Mucosa of descending colon (tissue), 3 donors: Measurements from ENCODE around the gene OSR1. TPM values are rescaled to one million over a fixed set of nuclear protein-coding genes. Genes with fewer than 3 reads are reported as not detected.

Experiments used
- ATAC-seq: fragments of 200-7000 bp; cut with Tn5 transposase; one replicate; pipeline ENCODE4 v1.9.1; 2020; ENCODE audit warnings: mild to moderate bottlenecking, moderate library complexity
- DNase-seq, 3 donors: peaks; one replicate each; pipeline ENCODE4 v3.0.0-alpha.2; 2020
- H3K36me3 ChIP-seq: fragments of 200-600 bp; one replicate; pipeline ENCODE4 v1.8.0; 2021; ENCODE audit warnings: low read depth, mild to moderate bottlenecking
- H3K4me1 ChIP-seq: fragments of 200-600 bp; one replicate; pipeline ENCODE4 v1.8.0; 2021; ENCODE audit warnings: low read depth, mild to moderate bottlenecking
- H3K4me3 ChIP-seq: fragments of 200-600 bp; one replicate; pipeline ENCODE4 v1.8.0; 2021; ENCODE audit warnings: mild to moderate bottlenecking
- H3K9me3 ChIP-seq: fragments of 200-600 bp; one replicate; pipeline ENCODE4 v1.8.0; 2021; ENCODE audit warnings: mild to moderate bottlenecking
- intact Hi-C, 2 donors: fragments of 100-400 bp; cut with DNase I in 1 of 2; cut with micrococcal nuclease in 1 of 2; formaldehyde crosslinking; loops; one replicate each; pipeline versions ENCODE4 v1.11.0 to v1.11.1; 2022; cut with DNase I, micrococcal nuclease
- total RNA-seq, 3 donors: library from RNA; stranded (reverse); fragmentation: NEBNext Ultra II Directional in 2 of 3; extraction: Animal tissue kit (Norgen Biotek cat#: 25700) in 2 of 3; gene quantifications; one replicate each; pipeline versions ENCODE4 v1.2.1 to v1.2.4, GENCODE V29; 2021 to 2023
- TF ChIP-seq, protein P1 (sequence below): fragments of 200-600 bp; IDR thresholded peaks from one replicate; pipeline ENCODE4 v1.8.0; 2022; ENCODE audit warnings: antibody characterized with exemption, mild to moderate bottlenecking
- donor health status: DM: no; HTN: no; CAD: no; lungs with moderate emphysema.
- donor health status: DM: no; HTN: no; CAD: no.
- donor health status: DM: no; HTN: yes; CAD: no.

Gene OSR1
- total RNA-seq, 3 donors from 2014 or later, result 0.69 to 15.8 (median 8.1) TPM

DNA sequence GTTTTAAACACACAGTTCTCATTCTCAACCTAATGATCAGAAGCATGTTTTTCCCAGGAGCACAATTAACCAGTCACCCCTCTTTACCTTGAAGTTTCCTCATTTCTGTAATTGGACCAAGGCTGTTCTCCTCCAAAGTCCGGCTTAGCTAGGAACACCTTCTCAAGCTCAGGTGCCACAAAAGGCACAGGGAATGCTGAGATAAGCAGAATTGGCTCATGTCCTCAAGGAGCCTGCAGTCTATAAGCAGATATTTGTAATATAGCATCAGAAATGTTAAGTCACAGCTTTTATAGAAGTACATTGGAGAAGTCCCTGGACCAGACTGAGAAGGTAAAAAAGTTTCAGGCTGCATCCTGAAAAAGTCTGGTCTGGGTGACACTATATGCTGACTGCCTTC lies 20.7 kb downstream of the OSR1 start:
- no peaks in the 10 kb centered on the region for H3K36me3 ChIP-seq
- TF ChIP-seq, protein P1, sequence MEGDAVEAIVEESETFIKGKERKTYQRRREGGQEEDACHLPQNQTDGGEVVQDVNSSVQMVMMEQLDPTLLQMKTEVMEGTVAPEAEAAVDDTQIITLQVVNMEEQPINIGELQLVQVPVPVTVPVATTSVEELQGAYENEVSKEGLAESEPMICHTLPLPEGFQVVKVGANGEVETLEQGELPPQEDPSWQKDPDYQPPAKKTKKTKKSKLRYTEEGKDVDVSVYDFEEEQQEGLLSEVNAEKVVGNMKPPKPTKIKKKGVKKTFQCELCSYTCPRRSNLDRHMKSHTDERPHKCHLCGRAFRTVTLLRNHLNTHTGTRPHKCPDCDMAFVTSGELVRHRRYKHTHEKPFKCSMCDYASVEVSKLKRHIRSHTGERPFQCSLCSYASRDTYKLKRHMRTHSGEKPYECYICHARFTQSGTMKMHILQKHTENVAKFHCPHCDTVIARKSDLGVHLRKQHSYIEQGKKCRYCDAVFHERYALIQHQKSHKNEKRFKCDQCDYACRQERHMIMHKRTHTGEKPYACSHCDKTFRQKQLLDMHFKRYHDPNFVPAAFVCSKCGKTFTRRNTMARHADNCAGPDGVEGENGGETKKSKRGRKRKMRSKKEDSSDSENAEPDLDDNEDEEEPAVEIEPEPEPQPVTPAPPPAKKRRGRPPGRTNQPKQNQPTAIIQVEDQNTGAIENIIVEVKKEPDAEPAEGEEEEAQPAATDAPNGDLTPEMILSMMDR, result no peak
- no peaks in the 10 kb centered on the region for H3K9me3 ChIP-seq
- DNase-seq (no peak), ATAC-seq (no peak)
- H3K4me3 ChIP-seq, result no peak overlapping the region
- H3K4me1 ChIP-seq, result no peaks in the 10 kb centered on the region
- intact Hi-C loops, result no loop called here

DNA sequence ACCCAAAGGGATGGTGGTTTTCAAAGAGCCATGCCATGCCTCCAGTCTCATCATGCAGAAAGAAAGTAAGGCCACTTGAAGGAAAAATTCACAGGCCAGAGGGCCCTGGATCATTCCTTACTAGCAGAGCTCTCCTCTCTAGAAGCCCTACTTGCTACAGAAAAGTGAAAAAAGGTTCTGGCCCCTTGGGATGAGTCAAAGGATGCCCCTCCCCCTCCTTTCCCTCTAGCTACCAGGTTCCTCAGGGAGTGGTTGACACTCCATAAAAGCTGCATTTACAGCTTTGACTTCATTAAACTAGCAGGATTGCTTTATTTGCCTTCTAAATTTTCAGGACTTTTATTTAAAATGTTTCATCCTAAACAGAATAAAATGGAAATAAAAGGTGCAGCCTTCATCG lies 21.2 kb downstream of the OSR1 start:
- TF ChIP-seq, protein P1, result no peak
- no peak for ATAC-seq
- Histone ChIP-seq H3K9me3 (no peaks in the 10 kb centered on the region), H3K4me3 (no peak overlapping the region), H3K36me3 (no peaks in the 10 kb centered on the region), H3K4me1 (no peaks in the 10 kb centered on the region)
- no peak for DNase-seq
- intact Hi-C loops, result no loop called here

DNA sequence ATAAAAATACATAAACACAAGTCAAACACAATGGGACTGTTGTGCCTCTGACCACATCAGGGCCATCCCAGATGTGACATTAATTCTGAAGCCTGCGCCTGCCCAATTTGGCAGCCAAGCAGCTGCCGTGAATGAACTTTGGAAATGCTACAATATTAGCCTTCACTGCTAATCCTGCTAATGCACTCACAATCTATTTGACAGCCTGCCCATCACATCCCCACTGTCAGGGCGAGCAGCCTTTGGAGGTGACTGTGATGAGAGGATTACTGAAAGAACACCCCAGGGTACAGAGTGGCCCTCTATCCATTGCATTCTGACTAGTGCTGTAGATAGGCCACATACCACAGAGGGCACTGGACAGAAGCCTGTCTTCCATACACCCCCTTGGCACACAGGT lies 21.6 kb downstream of the OSR1 start:
- no peaks in the 10 kb centered on the region for H3K36me3 ChIP-seq
- no peaks in the 10 kb centered on the region for H3K4me1 ChIP-seq
- H3K9me3 ChIP-seq, result no peaks in the 10 kb centered on the region
- intact Hi-C loops, result no loop called here
- ATAC-seq (no peak), DNase-seq (no peak)
- no peak overlapping the region for H3K4me3 ChIP-seq
- TF ChIP-seq, protein P1, result no peak

DNA sequence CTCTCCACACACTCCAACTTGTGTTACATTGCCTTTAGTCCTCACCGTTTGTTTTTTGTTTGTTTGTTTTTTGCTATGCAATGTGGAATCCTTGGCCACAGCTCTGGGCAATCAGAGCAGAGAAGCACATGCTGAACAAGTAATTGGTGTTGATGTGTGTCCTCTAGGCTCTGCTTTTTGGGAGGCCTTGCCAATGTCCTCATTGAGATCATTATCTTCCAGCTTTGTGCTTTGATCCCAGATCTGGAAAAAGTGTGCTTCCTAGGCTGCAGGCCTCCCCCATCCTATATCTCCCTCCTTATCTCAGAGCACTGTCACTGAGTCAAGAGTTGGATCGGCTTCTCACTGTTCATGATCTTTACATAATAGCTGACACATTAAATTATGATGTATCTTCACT lies 25.9 kb downstream of the OSR1 start:
- Histone ChIP-seq H3K4me1 (no peaks in the 10 kb centered on the region), H3K4me3 (no peak overlapping the region), H3K9me3 (no peaks in the 10 kb centered on the region), H3K36me3 (no peaks in the 10 kb centered on the region)
- DNase-seq (no peak), ATAC-seq (no peak)
- intact Hi-C loops, result no loop called here
- TF ChIP-seq, protein P1, result no peak

DNA sequence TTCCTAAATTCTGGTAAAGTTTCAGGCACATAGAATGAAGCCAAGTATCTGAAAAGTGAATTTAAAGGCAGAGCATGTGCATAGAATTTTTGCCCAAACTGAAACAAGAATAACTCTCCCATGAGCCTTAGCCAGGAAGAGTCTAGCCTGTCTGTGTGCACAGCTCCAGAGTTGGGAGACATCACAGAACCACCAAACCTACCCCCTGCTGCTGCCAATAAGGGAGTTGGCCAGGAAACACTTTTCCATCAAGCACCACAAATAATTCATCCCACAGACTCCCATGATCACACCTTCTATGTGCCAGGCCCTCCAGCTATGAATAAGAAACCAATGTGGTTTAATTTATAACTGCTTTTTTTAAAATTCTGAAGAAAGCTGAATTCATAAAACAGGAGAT lies 27.0 kb downstream of the OSR1 start:
- ATAC-seq, result no peak
- intact Hi-C loops, result no loop called here
- no peak for DNase-seq
- Histone ChIP-seq H3K9me3 (no peaks in the 10 kb centered on the region), H3K4me3 (no peak overlapping the region), H3K36me3 (no peaks in the 10 kb centered on the region), H3K4me1 (no peaks in the 10 kb centered on the region)
- TF ChIP-seq, protein P1, result no peak

DNA sequence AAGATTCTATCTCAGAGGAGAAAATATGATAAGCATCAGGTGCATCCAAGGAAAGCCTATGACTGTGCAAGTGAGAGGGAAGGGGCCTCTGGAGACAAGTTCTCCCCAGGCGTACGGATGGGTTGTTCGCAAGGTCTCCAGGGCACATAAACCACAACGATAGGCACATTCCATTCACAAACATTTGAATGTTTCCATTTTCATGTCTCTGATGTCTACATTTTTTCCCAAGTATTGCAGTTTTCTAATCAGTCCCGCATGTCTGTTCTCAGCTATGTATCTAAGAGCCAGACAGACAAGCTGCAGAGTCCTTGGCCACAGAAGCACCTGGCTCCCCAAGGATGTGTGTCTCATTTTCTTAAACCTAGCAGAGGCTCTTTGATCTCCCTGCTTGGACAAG lies 28.0 kb downstream of the OSR1 start:
- H3K9me3 ChIP-seq, result no peaks in the 10 kb centered on the region
- intact Hi-C loops, result no loop called here
- TF ChIP-seq, protein P1, result no peak
- H3K4me1 ChIP-seq, result no peaks in the 10 kb centered on the region
- DNase-seq, result no peak
- H3K4me3 ChIP-seq, result no peak overlapping the region
- no peaks in the 10 kb centered on the region for H3K36me3 ChIP-seq
- no peak for ATAC-seq
